ENCODE measurements around the gene CILP.

The CILP gene

GRCh38 chr15:65175511-65175910, 35.8 kb downstream of the CILP start:
- no peak overlapping the region for H3K4me3 ChIP-seq (ENCODE audit: low read length)
- DNase-seq (ENCODE audit: low read depth, low spot score) = no peak

DNA sequence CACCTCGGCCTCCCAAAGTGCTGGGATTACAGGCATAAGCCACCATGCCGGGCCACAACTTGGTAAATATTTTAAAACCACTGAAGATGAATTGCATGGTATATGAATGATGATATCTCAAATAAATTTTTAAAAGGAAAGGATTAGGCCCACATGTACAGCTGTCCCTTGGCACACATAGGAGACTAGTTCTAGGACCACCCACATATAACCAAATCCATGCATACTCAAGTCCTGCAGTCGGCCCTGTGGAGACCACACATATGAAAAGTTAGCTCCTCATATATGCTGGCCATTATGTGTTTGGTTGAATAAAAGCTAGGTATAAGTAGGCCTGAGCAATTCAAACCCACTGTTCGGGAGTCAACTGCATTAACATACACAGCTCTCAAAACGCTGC, 36.8 kb downstream of the CILP start:
- DNase-seq (ENCODE audit: low read depth, low spot score) = no peak
- no peak overlapping the region for H3K4me3 ChIP-seq (ENCODE audit: low read length)

DNA sequence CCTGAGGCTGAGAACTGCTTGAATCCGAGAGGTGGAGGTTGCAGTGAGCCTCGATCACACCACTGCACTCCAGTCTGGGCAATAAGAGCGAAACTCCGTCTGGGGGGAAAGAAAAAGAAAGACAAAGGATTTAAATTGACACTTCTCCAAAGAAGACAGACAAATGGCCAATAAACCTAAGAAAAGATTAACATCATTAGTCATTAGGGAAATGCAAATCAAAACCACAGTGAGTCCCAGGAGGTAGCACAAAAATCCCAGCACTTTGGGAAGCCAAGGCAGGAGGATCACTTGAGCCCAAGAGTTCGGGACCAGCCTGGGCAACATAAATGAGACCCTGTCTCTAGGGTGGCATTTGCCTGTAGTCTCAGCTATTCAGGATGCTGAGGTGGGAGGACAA, 38.7 kb downstream of the CILP start:
- no peak overlapping the region for H3K4me3 ChIP-seq (ENCODE audit: low read length)
- DNase-seq (ENCODE audit: low read depth, low spot score) = no peak

- no peak for DNase-seq (ENCODE audit: low read depth, low spot score)
- H3K4me3 ChIP-seq (ENCODE audit: low read length) = no peak overlapping the region
Observed at GRCh38 chr15:65171428-65171827, 39.8 kb downstream of the CILP start.

GRCh38 chr15:65165875-65166274, 45.4 kb downstream of the CILP start:
- no peak for DNase-seq (ENCODE audit: low read depth, low spot score)
- H3K4me3 ChIP-seq (ENCODE audit: low read length) = no peak overlapping the region

GRCh38 chr15:65164139-65164538, 47.1 kb downstream of the CILP start:
- H3K4me3 ChIP-seq (ENCODE audit: low read length) = no peak overlapping the region
- no peak for DNase-seq (ENCODE audit: low read depth, low spot score)

- no peak for DNase-seq (ENCODE audit: low read depth, low spot score)
- no peak overlapping the region for H3K4me3 ChIP-seq (ENCODE audit: low read length)
Observed at GRCh38 chr15:65163041-65163440, 48.2 kb downstream of the CILP start.

DNA sequence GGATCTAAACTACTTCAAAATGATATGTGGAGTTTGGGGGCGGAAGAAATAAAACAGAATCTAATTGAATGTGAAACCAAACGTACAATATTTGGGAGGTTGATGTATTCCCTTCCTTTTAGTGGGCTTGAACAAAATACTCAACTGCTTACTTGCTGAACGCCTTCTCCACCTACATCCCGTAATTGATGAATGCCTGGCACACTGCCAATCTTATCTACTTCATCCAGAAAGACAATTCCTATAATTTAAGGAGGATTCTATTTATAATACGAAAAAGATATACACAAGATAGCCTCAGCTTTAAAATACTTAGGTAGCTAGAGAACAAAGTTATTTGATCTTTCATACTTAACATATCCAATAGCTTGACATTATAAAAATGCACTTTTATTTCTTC, 54.6 kb downstream of the CILP start:
- DNase-seq (ENCODE audit: low read depth, low spot score) = no peak
- H3K4me3 ChIP-seq (ENCODE audit: low read length) = no peak overlapping the region

- H3K4me3 ChIP-seq (ENCODE audit: low read length) = no peak overlapping the region
- no peak for DNase-seq (ENCODE audit: low read depth, low spot score)
Observed at GRCh38 chr15:65154720-65155119, 56.6 kb downstream of the CILP start.

DNA sequence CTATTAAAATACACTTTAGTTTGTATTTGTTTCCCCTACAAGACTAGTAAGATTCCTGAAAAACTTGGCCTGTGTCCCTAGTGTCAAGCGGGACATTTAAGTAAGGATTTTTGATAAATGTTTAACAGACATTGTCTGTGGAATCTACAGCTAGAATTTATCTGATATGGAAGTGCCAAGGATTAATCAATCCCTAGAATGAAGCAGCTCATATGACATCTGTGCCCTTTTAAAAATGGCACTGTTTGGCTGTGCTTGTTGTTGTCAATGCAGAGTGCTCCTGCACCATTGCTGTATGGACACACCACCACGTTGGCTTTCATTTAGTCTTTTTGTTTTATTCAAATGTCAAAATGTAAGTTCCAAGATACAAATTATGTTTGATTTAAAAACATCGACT, 63.4 kb downstream of the CILP start:
- no peak for DNase-seq (ENCODE audit: low read depth, low spot score)
- no peak overlapping the region for H3K4me3 ChIP-seq (ENCODE audit: low read length)

GRCh38 chr15:65146438-65146837, 64.8 kb downstream of the CILP start:
- H3K4me3 ChIP-seq (ENCODE audit: low read length) = no peak overlapping the region
- DNase-seq (ENCODE audit: low read depth, low spot score) = no peak
